GM18508 (cell line): ENCODE data around the gene RNF125.
A peak's percentile ranks its signal among the peaks of the same experiment; 100 is the strongest.
"Not testable (repeated sequence)": the region's sequence is repeated elsewhere in the genome, so short reads cannot be mapped to it uniquely, and the experiment has no call there.

Experiments
- ATAC-seq: cut with Tn5 transposase; IDR thresholded peaks from one replicate; pipeline ENCODE4 v1.9.1; 2021; ENCODE audit warnings: moderate number of reproducible peaks; ENCODE audit not compliant: insufficient read depth, unreplicated experiment

RNF125 gene

GRCh38 chr18:32018331-32019250 is at the start of gene RNF125:
Gene RNF125 (plus strand): TSS chr18:32018825. CDS start chr18:32018864, 39 bp downstream.
- peak; percentile 84 for ATAC-seq

- no peak for ATAC-seq
Measured at GRCh38 chr18:31970617-31971016, 48.0 kb upstream of the RNF125 start.

- ATAC-seq, result no peak
Measured at GRCh38 chr18:31973929-31974546, 44.6 kb upstream of the RNF125 start.

GRCh38 chr18:31976242-31976641 is 42.4 kb upstream of the RNF125 start:
- no peak for ATAC-seq

GRCh38 chr18:31977270-31977872 is 41.3 kb upstream of the RNF125 start:
- ATAC-seq, result no peak

- ATAC-seq, result no peak
Measured at GRCh38 chr18:31978616-31979015, 40.0 kb upstream of the RNF125 start.

GRCh38 chr18:31979714-31980113 is 38.9 kb upstream of the RNF125 start:
- ATAC-seq, result no peak

GRCh38 chr18:31980863-31981262 is 37.8 kb upstream of the RNF125 start:
- no peak for ATAC-seq

- ATAC-seq, result no peak
Measured at GRCh38 chr18:31983020-31983419, 35.6 kb upstream of the RNF125 start.

- ATAC-seq, result no peak
Measured at GRCh38 chr18:31983976-31984375, 34.6 kb upstream of the RNF125 start.

- ATAC-seq, result peak; percentile 99
Measured at GRCh38 chr18:31990823-31991222, 27.8 kb upstream of the RNF125 start.

- ATAC-seq, result no peak
Measured at GRCh38 chr18:31996007-31996406, 22.6 kb upstream of the RNF125 start.

GRCh38 chr18:31998880-31999412 is 19.7 kb upstream of the RNF125 start:
- ATAC-seq, result no peak

GRCh38 chr18:32001141-32001540 is 17.5 kb upstream of the RNF125 start:
- ATAC-seq, result not testable (repeated sequence)

- not testable (repeated sequence) for ATAC-seq
Measured at GRCh38 chr18:32003822-32004221, 14.8 kb upstream of the RNF125 start.

GRCh38 chr18:32010124-32010721 is 8.4 kb upstream of the RNF125 start:
- ATAC-seq, result no peak

GRCh38 chr18:32011193-32011592 is 7.4 kb upstream of the RNF125 start:
- ATAC-seq, result no peak

- no peak for ATAC-seq
Measured at GRCh38 chr18:32019251-32019948, 775 bp downstream of the RNF125 start.

- not testable (repeated sequence) for ATAC-seq
Measured at GRCh38 chr18:32019949-32020625, 1.5 kb downstream of the RNF125 start.
